GM23338 (cell line): Measurements from ENCODE around the gene RAPGEF4. TPM values are rescaled to one million over a fixed set of nuclear protein-coding genes. Genes with fewer than 3 reads are reported as not detected.
A peak's percentile ranks its signal among the peaks of the same experiment; 100 is the strongest.

Experiments
- ATAC-seq: fragments of 200-7000 bp; cut with Tn5 transposase; 3 replicates; pipeline ENCODE4 v1.9.1; 2020
- DNase-seq: peaks from one replicate; pipeline ENCODE4 v3.0.0-alpha.2; 2015; ENCODE audit warnings: low spot score
- H2AFZ ChIP-seq: fragments of 200-600 bp; sonication (generic); 2 replicates; pipeline ENCODE4 v1.8.0; 2016; ENCODE audit warnings: antibody characterized with exemption, mild to moderate bottlenecking, moderate library complexity
- H3F3A ChIP-seq: fragments of 200-600 bp; sonication (generic); replicated peaks from 2 replicates; pipeline ENCODE4 v1.8.0; 2017; ENCODE audit warnings: antibody characterized with exemption, mixed run types, low read depth
- H3K27ac ChIP-seq: fragments of 200-600 bp; sonication (generic); 2 replicates; pipeline ENCODE4 v1.6.1; 2016; ENCODE audit warnings: low read depth
- H3K27me3 ChIP-seq: fragments of 200-600 bp; sonication (generic); 2 replicates; pipeline ENCODE4 v1.8.0; 2016; ENCODE audit warnings: mild to moderate bottlenecking, mixed run types, moderate library complexity; ENCODE audit not compliant: insufficient read depth
- H3K36me3 ChIP-seq: fragments of 200-600 bp; sonication (generic); 2 replicates; pipeline ENCODE4 v1.8.0; 2016; ENCODE audit warnings: mild to moderate bottlenecking; ENCODE audit not compliant: insufficient read depth
- H3K4me1 ChIP-seq: fragments of 200-600 bp; sonication (generic); 2 replicates; pipeline ENCODE4 v1.8.0; 2016; ENCODE audit warnings: mild to moderate bottlenecking, moderate library complexity; ENCODE audit not compliant: insufficient read depth
- H3K4me2 ChIP-seq: fragments of 200-600 bp; sonication (generic); 2 replicates; pipeline ENCODE4 v1.7.1; 2017; ENCODE audit warnings: mixed run types
- H3K4me3 ChIP-seq: fragments of 200-600 bp; sonication (generic); 2 replicates; pipeline ENCODE4 v1.6.1; 2016; ENCODE audit warnings: mixed run types
- H3K79me2 ChIP-seq: fragments of 200-600 bp; sonication (generic); replicated peaks from 2 replicates; pipeline ENCODE4 v1.8.0; 2017; ENCODE audit warnings: mild to moderate bottlenecking; ENCODE audit not compliant: insufficient read depth
- H3K9me2 ChIP-seq: fragments of 200-600 bp; sonication (generic); 2 replicates; pipeline ENCODE4 v1.8.0; 2017; ENCODE audit not compliant: insufficient read depth
- H4K20me1 ChIP-seq: fragments of 200-600 bp; sonication (generic); replicated peaks from 2 replicates; pipeline ENCODE4 v1.8.0; 2017; ENCODE audit warnings: mild to moderate bottlenecking; ENCODE audit not compliant: insufficient read depth
- H3K27ac Mint-ChIP-seq: 2 replicates; pipeline ENCODE4 v1.8.0; 2020; ENCODE audit warnings: inconsistent platforms, mild to moderate bottlenecking, moderate library complexity, mixed read lengths
- H3K27me3 Mint-ChIP-seq: 3 replicates; pipeline ENCODE4 v1.8.0; 2022; ENCODE audit warnings: low read depth, mild to moderate bottlenecking, moderate library complexity, mixed read lengths, inconsistent platforms; ENCODE audit not compliant: insufficient read depth, poor library complexity
- H3K36me3 Mint-ChIP-seq: 3 replicates; pipeline ENCODE4 v1.8.0; 2021; ENCODE audit warnings: low read depth, mild to moderate bottlenecking, inconsistent platforms, moderate library complexity, mixed read lengths
- H3K4me1 Mint-ChIP-seq: 3 replicates; pipeline ENCODE4 v1.8.0; 2020; ENCODE audit warnings: mild to moderate bottlenecking, inconsistent platforms, mixed read lengths
- H3K4me3 Mint-ChIP-seq: 3 replicates; pipeline ENCODE4 v1.8.0; 2021; ENCODE audit warnings: moderate library complexity, mild to moderate bottlenecking, inconsistent platforms, mixed read lengths
- H3K9me3 Mint-ChIP-seq: 3 replicates; pipeline ENCODE4 v1.8.0; 2020; ENCODE audit warnings: moderate library complexity, mild to moderate bottlenecking, inconsistent platforms, mixed read lengths
- CTCF ChIP-seq, 2 experiments: fragments of 200-600 bp in 1 of 2; sonication (generic) in 1 of 2; conservative IDR thresholded peaks; 2 replicates each; pipeline versions ENCODE4 v1.5.1 to v1.6.1; 2016 to 2017; ENCODE audit warnings: antibody characterized with exemption in 2 of 2, low read depth in 2 of 2, mild to moderate bottlenecking in 2 of 2, moderate library complexity in 1 of 2
- ETS1 ChIP-seq: IDR thresholded peaks from 2 replicates; pipeline ENCODE4 v1.6.1; 2016; ENCODE audit warnings: antibody characterized with exemption
- EZH2 ChIP-seq: fragments of 200-600 bp; sonication (generic); IDR thresholded peaks from one replicate; pipeline ENCODE4 v1.8.0; 2017; ENCODE audit warnings: antibody characterized with exemption, mild to moderate bottlenecking, low read depth; ENCODE audit not compliant: unreplicated experiment
- EZH2phosphoT487 ChIP-seq: fragments of 200-600 bp; sonication (generic); IDR thresholded peaks from one replicate; pipeline ENCODE4 v1.8.1; 2018; ENCODE audit warnings: antibody characterized with exemption; ENCODE audit not compliant: unreplicated experiment
- NANOG ChIP-seq: IDR thresholded peaks from 2 replicates; pipeline ENCODE4 v1.6.1; 2016; ENCODE audit warnings: antibody characterized with exemption, borderline replicate concordance
- POLR2AphosphoS5 ChIP-seq: IDR thresholded peaks from 2 replicates; pipeline ENCODE4 v1.6.1; 2016; ENCODE audit warnings: antibody characterized with exemption, low read depth
- STAT1 ChIP-seq: IDR thresholded peaks from one replicate; pipeline ENCODE4 v1.6.1; 2016; ENCODE audit warnings: antibody characterized with exemption; ENCODE audit not compliant: unreplicated experiment
- ZNF114 ChIP-seq: fragments of 250-450 bp; sonication (Bioruptor Pico); IDR thresholded peaks from 2 replicates; pipeline ENCODE4 v1.5.0; 2020; ENCODE audit warnings: mild to moderate bottlenecking, moderate library complexity
- polyA plus RNA-seq: library from polyadenylated mRNA; unstranded; fragments of >200 nt; fragmentation: Nextera tagmentation; extraction: Ambion mirVana; gene quantifications from 2 replicates; pipeline ENCODE4 v1.2.1, GENCODE V29; 2016
- total RNA-seq: library from RNA; depleted of rRNA; stranded (reverse); fragments of >200 nt; shearing (Covaris generic); gene quantifications from 2 replicates; pipeline ENCODE4 v1.2.3, GENCODE V29; 2014

The RAPGEF4 gene
- total and polyA plus RNA-seq, 2 experiments from 2014 or later = 1.7 to 4.7 TPM

GRCh38 chr2:173087214-173087581, 351.6 kb downstream of the RAPGEF4 start (continued):
- no peak for TF ChIP-seq CTCF (conservative IDR thresholded peaks at IDR 0.05; ENCODE audit: low read depth in 2 of 2)
- TF ChIP-seq ZNF114 = no peak
- TF ChIP-seq EZH2 = no peak
- no peak for TF ChIP-seq STAT1
- no peak for TF ChIP-seq POLR2AphosphoS5
- no peak for TF ChIP-seq ETS1

- H3K27ac Mint-ChIP-seq = no peak overlapping the region
Observed at GRCh38 chr2:173087793-173088496, 352.3 kb downstream of the RAPGEF4 start.

GRCh38 chr2:173090276-173090877, 354.7 kb downstream of the RAPGEF4 start:
- Histone ChIP-seq H2AFZ (no peak overlapping the region), H3K36me3 (no peaks in the 10 kb centered on the region), H3K4me2 (no peak overlapping the region), H3K9me2 (no peaks in the 10 kb centered on the region), H4K20me1 (no peaks in the 10 kb centered on the region), H3K4me3 (no peak overlapping the region), H3K79me2 (no peaks in the 10 kb centered on the region; the same call in 1 of the 2 replicates), H3K27ac (no peak overlapping the region), H3K4me1 (peaks cover 5% of the 10 kb centered on the region; the same call in 1 of the 2 replicates), H3K27me3 (no peaks in the 10 kb centered on the region), H3F3A (no peaks in the 10 kb centered on the region)
- peak overlapping the region; percentile 80 for H3K27ac Mint-ChIP-seq
- H3K4me1 Mint-ChIP-seq = peaks cover 23% of the 10 kb centered on the region
- no peaks in the 10 kb centered on the region for H3K36me3 Mint-ChIP-seq
- DNase-seq = peak; percentile 37
- no peaks in the 10 kb centered on the region; the same call in 2 of the 3 replicates for H3K9me3 Mint-ChIP-seq
- ATAC-seq = peak; percentile 63
- H3K27me3 Mint-ChIP-seq = no peaks in the 10 kb centered on the region
- no peak overlapping the region for H3K4me3 Mint-ChIP-seq
- TF ChIP-seq POLR2AphosphoS5 = no peak
- no peak for TF ChIP-seq EZH2phosphoT487
- TF ChIP-seq EZH2 = no peak
- TF ChIP-seq ZNF114 = no peak
- TF ChIP-seq STAT1 = no peak
- TF ChIP-seq CTCF (conservative IDR thresholded peaks at IDR 0.05; ENCODE audit: low read depth in 2 of 2) = no peak
- no peak for TF ChIP-seq ETS1
- no peak for TF ChIP-seq NANOG

More at GRCh38 chr2:173087793-173088496, 352.3 kb downstream of the RAPGEF4 start:
- ATAC-seq (no peak), DNase-seq (no peak)
- Histone ChIP-seq H3K79me2 (no peaks in the 10 kb centered on the region; the same call in 1 of the 2 replicates), H3K36me3 (no peaks in the 10 kb centered on the region), H4K20me1 (no peaks in the 10 kb centered on the region), H3K27me3 (no peaks in the 10 kb centered on the region), H3K4me3 (no peak overlapping the region), H3K4me1 (peaks cover 5% of the 10 kb centered on the region; the same call in 1 of the 2 replicates), H3K4me2 (no peak overlapping the region), H3K27ac (no peak overlapping the region), H3F3A (no peaks in the 10 kb centered on the region), H2AFZ (no peak overlapping the region), H3K9me2 (no peaks in the 10 kb centered on the region)
- Mint-ChIP-seq H3K27me3 (no peaks in the 10 kb centered on the region), H3K4me3 (no peak overlapping the region), H3K4me1 (peaks cover 23% of the 10 kb centered on the region), H3K9me3 (no peaks in the 10 kb centered on the region; the same call in 2 of the 3 replicates), H3K36me3 (no peaks in the 10 kb centered on the region)
- no peak for TF ChIP-seq EZH2
